GM12878 (cell line): ENCODE data around the gene SLC37A1. TPM values are rescaled to one million over a fixed set of nuclear protein-coding genes. Genes with fewer than 3 reads are reported as not detected.

ENCODE experiments used
- ATAC-seq: fragments of 200-7000 bp; cut with Tn5 transposase; 3 replicates; pipeline ENCODE4 v1.9.1; 2020; ENCODE audit warnings: mild to moderate bottlenecking, moderate library complexity
- BruUV-seq: library from RNA; stranded (reverse); fragments of 400-500 nt; replicated peaks from 2 replicates; lab custom pipeline; 2021; lab: Mats Ljungman, UMichigan
- CTCF ChIA-PET: fragments of 300-600 bp; sonication (Branson Sonifier 250); formaldehyde crosslinking; extraction: SDS; loops from one replicate; lab custom pipeline; 2021; ENCODE audit warnings: inconsistent platforms; lab: Yijun Ruan, JAX
- POLR2A ChIA-PET: fragments of 350-600 bp; formaldehyde crosslinking; extraction: SDS; loops from one replicate; lab custom pipeline; 2021; ENCODE audit warnings: inconsistent platforms; lab: Charles Lee
- RAD21 ChIA-PET: fragments of 300-600 bp; sonication (Branson Sonifier 250); formaldehyde crosslinking; loops from one replicate; lab custom pipeline; 2023; ENCODE audit warnings: antibody characterized with exemption; ENCODE audit not compliant: unreplicated experiment; lab: Charles Lee
- SMC1A ChIA-PET: fragments of 300-600 bp; sonication (Branson Sonifier 250); formaldehyde crosslinking; loops from one replicate; lab custom pipeline; 2023; ENCODE audit not compliant: unreplicated experiment, uncharacterized antibody; lab: Charles Lee
- DNase-seq: peaks from one replicate; pipeline ENCODE4 v3.0.0-alpha.2; 2011; ENCODE audit warnings: low read depth, low spot score
- FAIRE-seq: peaks from 3 replicates; lab custom pipeline; 2011; peaks lifted over from hg19 to GRCh38; lab: Jason Lieb, UNC
- H2AFZ ChIP-seq: 2 replicates; pipeline ENCODE4 v1.6.0; 2011; ENCODE audit warnings: low read depth, low read length, control low read depth; ENCODE audit not compliant: control insufficient read depth
- H3K27ac ChIP-seq: 2 replicates; pipeline ENCODE4 v1.5.1; 2011; ENCODE audit warnings: control low read depth; ENCODE audit not compliant: control insufficient read depth, insufficient read depth
- H3K27me3 ChIP-seq, 2 experiments: replicated peaks in 1 of 2; 2 replicates each; pipeline versions ENCODE4 v1.6.0 to v1.6.1; 2011; ENCODE audit warnings: low read length in 1 of 2; ENCODE audit not compliant: control insufficient read depth in 2 of 2, insufficient read depth in 2 of 2
- H3K36me3 ChIP-seq, 2 experiments: 2 replicates each; pipeline ENCODE4 v1.5.1; 2011; ENCODE audit warnings: low read length in 1 of 2; ENCODE audit not compliant: control insufficient read depth in 2 of 2, insufficient read depth in 2 of 2
- H3K4me1 ChIP-seq: 2 replicates; pipeline ENCODE4 v1.6.1; 2011; ENCODE audit warnings: mild to moderate bottlenecking, low read length, moderate library complexity, mixed read lengths; ENCODE audit not compliant: control insufficient read depth, insufficient read depth
- H3K4me2 ChIP-seq: 2 replicates; pipeline ENCODE4 v1.6.0; 2011; ENCODE audit warnings: control low read depth; ENCODE audit not compliant: control insufficient read depth, insufficient read depth
- H3K4me3 ChIP-seq: fragments of 200-600 bp; sonication (generic); 2 replicates; pipeline ENCODE4 v1.5.1; 2016
- H3K79me2 ChIP-seq: 2 replicates; pipeline ENCODE4 v1.6.0; 2011; ENCODE audit warnings: low read length; ENCODE audit not compliant: control insufficient read depth, insufficient read depth
- H3K9ac ChIP-seq: 2 replicates; pipeline ENCODE4 v1.8.0; 2011; ENCODE audit warnings: low read length, control low read depth, mixed read lengths; ENCODE audit not compliant: control insufficient read depth, insufficient read depth
- H3K9me3 ChIP-seq: replicated peaks from 3 replicates; pipeline ENCODE4 v1.5.1; 2011; ENCODE audit warnings: mild to moderate bottlenecking, low read length; ENCODE audit not compliant: control insufficient read depth, insufficient read depth
- H4K20me1 ChIP-seq: 2 replicates; pipeline ENCODE4 v1.6.0; 2011; ENCODE audit not compliant: control insufficient read depth, insufficient read depth
- CEBPZ ChIP-seq: fragments of 150-350 bp; IDR thresholded peaks from 2 replicates; pipeline ENCODE4 v1.6.1; 2016; ENCODE audit warnings: low read depth, low read length
- CHD1 ChIP-seq: IDR thresholded peaks from 2 replicates; pipeline ENCODE4 v1.6.1; 2012; ENCODE audit warnings: low read depth, low read length, improper control_type of control experiment
- GABPA ChIP-seq: IDR thresholded peaks from 2 replicates; pipeline ENCODE4 v1.6.1; 2014; ENCODE audit warnings: antibody characterized with exemption, low read depth, mild to moderate bottlenecking, inconsistent platforms
- GATAD2B ChIP-seq: fragments of 450-650 bp; conservative IDR thresholded peaks from 2 replicates; pipeline ENCODE4 v1.6.1; 2017; ENCODE audit warnings: low read depth, mild to moderate bottlenecking, moderate library complexity
- HDAC6 ChIP-seq: fragments of 200-600 bp; sonication (generic); IDR thresholded peaks from one replicate; pipeline ENCODE4 v1.8.0; 2017; ENCODE audit warnings: antibody characterized with exemption; ENCODE audit not compliant: unreplicated experiment
- PML ChIP-seq: IDR thresholded peaks from 2 replicates; pipeline ENCODE4 v1.6.1; 2012; ENCODE audit warnings: low read length, inconsistent platforms
- SMAD5 ChIP-seq: IDR thresholded peaks from 2 replicates; pipeline ENCODE4 v1.6.1; 2016; ENCODE audit warnings: antibody characterized with exemption, low read depth
- STAT3 ChIP-seq: IDR thresholded peaks from 2 replicates; pipeline ENCODE4 v1.6.1; 2011; ENCODE audit warnings: low read depth, low read length, improper control_type of control experiment
- TCF7 ChIP-seq: IDR thresholded peaks from 2 replicates; pipeline ENCODE4 v1.6.1; 2014; ENCODE audit warnings: antibody characterized with exemption, borderline replicate concordance
- ZNF24 ChIP-seq: fragments of 450-650 bp; IDR thresholded peaks from 2 replicates; pipeline ENCODE4 v1.6.1; 2017; ENCODE audit warnings: antibody characterized with exemption, mild to moderate bottlenecking
- WGBS: methylation state at CpG from one replicate; pipeline ENCODE4 v1.1.6; 2016; ENCODE audit warnings: low lambda C conversion rate; ENCODE audit not compliant: insufficient replicate concordance, insufficient coverage; ENCODE audit errors: missing lambda C conversion rate; 5-methylcytosine and 5-hydroxymethylcytosine counted together
- in situ Hi-C: fragments of 300-500 bp; cut with MboI; formaldehyde crosslinking; loops from 9 replicates; pipeline ENCODE4 v1.14.3; 2018; ENCODE audit warnings: mixed read lengths
- intact Hi-C: fragments of 100-400 bp; cut with micrococcal nuclease; formaldehyde crosslinking; loops from one replicate; pipeline ENCODE4 v1.14.2; 2022; ENCODE audit not compliant: unreplicated experiment
- polyA plus RNA-seq, 11 experiments: library from polyadenylated mRNA; depleted of rRNA in 4 of 11; unstranded in 6 of 11; stranded (reverse) in 5 of 11; fragments of >200 nt; fragmentation: Nextera tagmentation in 4 of 11; fragmentation: Illumina TruSeq in 1 of 11; extraction: Ambion mirVana in 4 of 11; extraction: Trizol in 1 of 11; gene quantifications; 1 replicate in 1 of 11; 2 replicates in 10 of 11; pipeline versions ENCODE4 v1.2.1 to v1.2.3, GENCODE V29; 2011 to 2016; ENCODE audit warnings: inconsistent platforms in 2 of 11, missing spikeins in 2 of 11, low read depth in 1 of 11
- total RNA-seq, 4 experiments: library from RNA; depleted of rRNA in 3 of 4; stranded (reverse); fragments of >200 nt in 3 of 4; fragmentation: Illumina TruSeq in 1 of 4; extraction: Trizol in 1 of 4; gene quantifications; 2 replicates each; pipeline versions ENCODE4 v1.2.1 to v1.2.3, GENCODE V29; 2013 to 2021
- TF ChIP-seq, protein P1 (sequence below): fragments of 450-650 bp; formaldehyde crosslinking; IDR thresholded peaks from 2 replicates; pipeline ENCODE4 v1.5.0; 2022; ENCODE audit warnings: mild to moderate bottlenecking, missing genetic modification characterization

Gene SLC37A1
- total and polyA plus RNA-seq, 10 of the 15 experiments (the other 5 are each of a cell fraction or from before 2014, with no cell fraction given): 1.1 to 35.5 (median 24.4) TPM

DNA sequence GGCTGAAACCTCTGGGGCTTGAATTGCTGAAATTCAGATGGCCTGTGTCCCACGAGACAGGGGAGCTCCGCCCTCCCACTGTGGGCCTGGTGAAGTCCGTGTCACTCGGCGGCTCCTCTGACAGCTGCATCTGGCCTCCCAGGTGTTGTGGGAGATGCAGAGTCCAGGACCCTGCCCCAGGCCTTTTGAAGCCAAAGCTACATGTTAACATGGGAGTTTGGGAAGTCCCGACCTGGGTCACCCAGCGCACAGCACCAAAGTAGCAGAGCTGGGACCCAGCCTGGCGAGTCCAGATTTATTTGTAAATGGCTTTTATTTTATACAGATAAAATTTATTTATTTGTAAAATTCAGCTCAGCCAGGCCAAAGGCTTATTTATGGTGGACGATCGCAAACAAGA is 28.9 kb downstream of the SLC37A1 start:
- intact Hi-C loops: no loop called here
- in situ Hi-C loops: no loop called here
- no TSS peak for BruUV-seq
- no peak overlapping the region for H3K4me2 ChIP-seq
- SMC1A ChIA-PET: no interaction called here
- H3K9me3 ChIP-seq: no peaks in the 10 kb centered on the region
- POLR2A ChIA-PET: no interaction called here
- no peaks in the 10 kb centered on the region for H3K79me2 ChIP-seq
- 86% methylated on average over 10 of the region's 10 CpGs for WGBS
- no peak overlapping the region for H3K4me3 ChIP-seq
- ATAC-seq: no peak
- no peak overlapping the region for H3K9ac ChIP-seq
- TF ChIP-seq GATAD2B (no peak), PML (no peak), ZNF24 (no peak)
- TF ChIP-seq, all 136 proteins: peak for 0
- no peaks in the 10 kb centered on the region for H3K27me3 ChIP-seq
- no peaks in the 10 kb centered on the region for H4K20me1 ChIP-seq
- H3K27ac ChIP-seq: no peak overlapping the region
- H3K36me3 ChIP-seq: peaks cover 18 to 20% of the 10 kb centered on the region in 2 experiments
- no peaks in the 10 kb centered on the region for H3K4me1 ChIP-seq
- CTCF ChIA-PET: no interaction called here
- no peak for FAIRE-seq
- RAD21 ChIA-PET: no interaction called here
- H2AFZ ChIP-seq: no peak overlapping the region
- no peak for DNase-seq

DNA sequence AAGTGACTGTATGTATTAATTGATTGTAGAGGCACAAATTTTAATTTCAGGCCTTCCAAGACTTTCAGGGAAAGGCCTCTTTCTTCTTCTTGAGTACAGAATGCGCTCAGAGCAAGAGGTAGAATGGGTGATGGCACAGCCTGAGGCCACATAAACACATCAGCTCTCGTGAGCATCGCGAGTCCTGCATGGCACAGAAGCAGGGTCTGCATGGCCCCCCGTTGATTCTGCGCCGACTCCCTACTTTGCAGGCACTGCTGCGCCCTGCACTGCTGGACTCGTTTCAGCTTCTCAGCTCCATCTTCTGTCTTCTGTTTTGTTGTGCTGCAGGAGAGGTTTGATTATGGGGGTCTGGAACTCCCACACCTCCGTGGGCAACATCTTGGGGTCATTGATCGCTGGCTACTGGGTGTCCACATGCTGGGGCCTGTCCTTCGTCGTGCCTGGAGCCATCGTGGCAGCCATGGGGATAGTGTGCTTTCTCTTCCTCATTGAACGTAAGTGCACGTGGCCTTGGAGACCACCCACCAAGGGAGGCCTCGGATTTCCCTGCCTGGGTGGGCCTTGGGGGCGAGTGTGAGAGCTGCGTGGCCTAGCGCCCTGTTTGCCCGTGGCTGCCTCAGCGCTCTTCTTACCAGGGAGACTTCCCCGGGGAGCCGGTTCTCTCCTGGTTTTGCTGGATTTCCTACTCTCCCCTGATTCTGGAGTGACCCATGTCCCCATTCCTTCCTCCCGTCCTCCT is 29.6 kb downstream of the SLC37A1 start:
- SMC1A ChIA-PET: interaction anchor here (0.8 kb wide), 1 partner anchor 75 kb away, joined by 3 read pairs; no protein-coding TSS in a partner anchor
- no peak overlapping the region for H2AFZ ChIP-seq
- DNase-seq: no peak
- no peaks in the 10 kb centered on the region for H3K27me3 ChIP-seq
- no peaks in the 10 kb centered on the region for H3K9me3 ChIP-seq
- POLR2A ChIA-PET: no interaction called here
- no peak overlapping the region for H3K4me3 ChIP-seq
- no peaks in the 10 kb centered on the region for H3K79me2 ChIP-seq
- H3K9ac ChIP-seq: no peak overlapping the region
- no peaks in the 10 kb centered on the region for H4K20me1 ChIP-seq
- FAIRE-seq: no peak
- RAD21 ChIA-PET: no interaction called here
- WGBS: 93% methylated on average over 25 of the region's 25 CpGs
- H3K36me3 ChIP-seq: peaks cover 18 to 25% of the 10 kb centered on the region in 2 experiments
- H3K27ac ChIP-seq: no peak overlapping the region
- H3K4me2 ChIP-seq: no peak overlapping the region
- BruUV-seq: no TSS peak
- H3K4me1 ChIP-seq: peaks cover under 1% of the 10 kb centered on the region; the same call in 1 of the 2 replicates
- in situ Hi-C loops (no loop called here), intact Hi-C loops (no loop called here)
- ATAC-seq: no peak
- CTCF ChIA-PET: no interaction called here
- TF ChIP-seq, protein P1, sequence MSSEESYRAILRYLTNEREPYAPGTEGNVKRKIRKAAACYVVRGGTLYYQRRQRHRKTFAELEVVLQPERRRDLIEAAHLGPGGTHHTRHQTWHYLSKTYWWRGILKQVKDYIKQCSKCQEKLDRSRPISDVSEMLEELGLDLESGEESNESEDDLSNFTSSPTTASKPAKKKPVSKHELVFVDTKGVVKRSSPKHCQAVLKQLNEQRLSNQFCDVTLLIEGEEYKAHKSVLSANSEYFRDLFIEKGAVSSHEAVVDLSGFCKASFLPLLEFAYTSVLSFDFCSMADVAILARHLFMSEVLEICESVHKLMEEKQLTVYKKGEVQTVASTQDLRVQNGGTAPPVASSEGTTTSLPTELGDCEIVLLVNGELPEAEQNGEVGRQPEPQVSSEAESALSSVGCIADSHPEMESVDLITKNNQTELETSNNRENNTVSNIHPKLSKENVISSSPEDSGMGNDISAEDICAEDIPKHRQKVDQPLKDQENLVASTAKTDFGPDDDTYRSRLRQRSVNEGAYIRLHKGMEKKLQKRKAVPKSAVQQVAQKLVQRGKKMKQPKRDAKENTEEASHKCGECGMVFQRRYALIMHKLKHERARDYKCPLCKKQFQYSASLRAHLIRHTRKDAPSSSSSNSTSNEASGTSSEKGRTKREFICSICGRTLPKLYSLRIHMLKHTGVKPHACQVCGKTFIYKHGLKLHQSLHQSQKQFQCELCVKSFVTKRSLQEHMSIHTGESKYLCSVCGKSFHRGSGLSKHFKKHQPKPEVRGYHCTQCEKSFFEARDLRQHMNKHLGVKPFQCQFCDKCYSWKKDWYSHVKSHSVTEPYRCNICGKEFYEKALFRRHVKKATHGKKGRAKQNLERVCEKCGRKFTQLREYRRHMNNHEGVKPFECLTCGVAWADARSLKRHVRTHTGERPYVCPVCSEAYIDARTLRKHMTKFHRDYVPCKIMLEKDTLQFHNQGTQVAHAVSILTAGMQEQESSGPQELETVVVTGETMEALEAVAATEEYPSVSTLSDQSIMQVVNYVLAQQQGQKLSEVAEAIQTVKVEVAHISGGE (CRISPR knock-in tag): no peak
- TF ChIP-seq TCF7 (no peak), CHD1 (no peak), HDAC6 (no peak), STAT3 (no peak), GABPA (no peak), SMAD5 (no peak), CEBPZ (no peak)
